HepG2 (cell line): ENCODE results near the gene ABCA8. TPM values are rescaled to one million over a fixed set of nuclear protein-coding genes. Genes with fewer than 3 reads are reported as not detected.

Experiments used
- ARID2 ChIP-seq: sonication (generic); formaldehyde crosslinking; IDR thresholded peaks from 2 replicates; pipeline ENCODE4 v1.8.1; 2022; ENCODE audit warnings: mild to moderate bottlenecking, missing genetic modification reagents, borderline replicate concordance
- ATF1 ChIP-seq: IDR thresholded peaks from 2 replicates; pipeline ENCODE4 v1.6.1; 2016; ENCODE audit warnings: mild to moderate bottlenecking, control low read depth
- ATF4 ChIP-seq, 2 experiments: fragments of 450-650 bp in 1 of 2; sonication (generic) in 1 of 2; formaldehyde crosslinking; IDR thresholded peaks; 2 replicates each; pipeline versions ENCODE4 v1.5.0 to v1.8.0; 2020 to 2022; ENCODE audit warnings: mild to moderate bottlenecking in 1 of 2, missing genetic modification reagents in 1 of 2
- FOXC1 ChIP-seq: sonication (generic); formaldehyde crosslinking; IDR thresholded peaks from 2 replicates; pipeline ENCODE4 v1.8.0; 2022; ENCODE audit warnings: mild to moderate bottlenecking, missing genetic modification reagents, borderline replicate concordance
- FUBP1 ChIP-seq: sonication (generic); formaldehyde crosslinking; IDR thresholded peaks from 2 replicates; pipeline ENCODE4 v1.5.1; 2020; ENCODE audit warnings: missing genetic modification reagents, mild to moderate bottlenecking, borderline replicate concordance
- GMEB1 ChIP-seq: sonication (generic); formaldehyde crosslinking; IDR thresholded peaks from 2 replicates; pipeline ENCODE4 v1.5.1; 2020; ENCODE audit warnings: missing genetic modification reagents, mild to moderate bottlenecking, borderline replicate concordance
- LCORL ChIP-seq, 2 experiments: fragments of 450-650 bp in 1 of 2; sonication (generic) in 1 of 2; formaldehyde crosslinking in 1 of 2; IDR thresholded peaks; 2 replicates each; pipeline versions ENCODE4 v1.5.0 to v1.6.1; 2017 to 2020; ENCODE audit warnings: antibody characterized with exemption in 1 of 2, missing genetic modification reagents in 1 of 2
- MATR3 ChIP-seq: sonication (generic); formaldehyde crosslinking; IDR thresholded peaks from 2 replicates; pipeline ENCODE4 v1.4.0; 2020; ENCODE audit warnings: missing genetic modification reagents
- NFE2 ChIP-seq: sonication (generic); formaldehyde crosslinking; IDR thresholded peaks from 2 replicates; pipeline ENCODE4 v1.4.0; 2020; ENCODE audit warnings: missing genetic modification reagents
- NRL ChIP-seq: sonication (generic); formaldehyde crosslinking; IDR thresholded peaks from 2 replicates; pipeline ENCODE4 v1.5.0; 2020; ENCODE audit warnings: missing genetic modification reagents, mild to moderate bottlenecking, moderate library complexity, borderline replicate concordance
- THAP9 ChIP-seq: sonication (generic); formaldehyde crosslinking; IDR thresholded peaks from 2 replicates; pipeline ENCODE4; 2020; ENCODE audit warnings: missing genetic modification reagents, mild to moderate bottlenecking, borderline replicate concordance
- TRIM22 ChIP-seq: fragments of 450-650 bp; IDR thresholded peaks from 2 replicates; pipeline ENCODE4 v1.6.1; 2017
- ZNF281 ChIP-seq: sonication (generic); formaldehyde crosslinking; IDR thresholded peaks from 2 replicates; pipeline ENCODE4 v1.4.0; 2020; ENCODE audit warnings: missing genetic modification reagents, borderline replicate concordance
- ZNF644 ChIP-seq: IDR thresholded peaks from 2 replicates; pipeline ENCODE4 v1.6.1; 2016; ENCODE audit warnings: low read depth
- polyA plus RNA-seq, 8 experiments: library from polyadenylated mRNA; depleted of rRNA in 3 of 8; stranded (reverse) in 7 of 8; unstranded in 1 of 8; fragments of >200 nt; fragmentation: Illumina TruSeq in 4 of 8; extraction: Trizol in 4 of 8; gene quantifications; 2 replicates each; pipeline versions ENCODE4 v1.2.1 to v1.2.3, GENCODE V29; 2011 to 2016; ENCODE audit warnings: low read depth in 4 of 8, missing spikeins in 1 of 8, mixed read lengths in 1 of 8; ENCODE audit not compliant: insufficient read depth in 1 of 8
- total RNA-seq, 5 experiments: library from RNA; depleted of rRNA; stranded (reverse); fragments of >200 nt; fragmentation: Illumina TruSeq; extraction: Trizol; gene quantifications; 2 replicates each; pipeline ENCODE4 v1.2.3, GENCODE V29; 2016; ENCODE audit warnings: low read depth in 1 of 5

The ABCA8 gene
- total and polyA plus RNA-seq, 2 of the 13 experiments (the other 11 are each of a cell fraction or from before 2014, with no cell fraction given), result 0.05 to 0.18 TPM

GRCh38 chr17:68821860-68822696 is 133.1 kb downstream of the ABCA8 start (continued):
- TF ChIP-seq ATF1 (CRISPR knock-in tag) (no peak), TRIM22 (no peak), ZNF644 (CRISPR knock-in tag) (peak; percentile 77; the same call in 1 of the 2 replicates), NFE2 (no peak), ZNF281 (CRISPR knock-in tag) (peak; percentile 15; the same call in 1 of the 2 replicates), ATF4 (CRISPR knock-in tag; IDR thresholded peaks at IDR 0.05) (peak in 1 of 2 experiments; percentile 84; a peak in 2 of 4 replicates), FUBP1 (no peak), NRL (no peak), THAP9 (no peak), LCORL (IDR thresholded peaks at IDR 0.05) (no peak), LCORL (CRISPR knock-in tag; IDR thresholded peaks at IDR 0.05) (peak; percentile 67; the same call in 1 of the 2 replicates), MATR3 (CRISPR knock-in tag) (no peak), GMEB1 (CRISPR knock-in tag) (no peak), ARID2 (peak; percentile 27; the same call in 1 of the 2 replicates), FOXC1 (CRISPR knock-in tag) (no peak)
